Stimulated activated CD8-positive, alpha-beta memory T cell treated with anti-CD3 and anti-CD28 coated beads, Interleukin-7, amount 100 ng/mL, for 24 hours (primary cell): ENCODE data around the gene CCDC159.
"Not testable (repeated sequence)": the region's sequence is repeated elsewhere in the genome, so short reads cannot be mapped to it uniquely, and the experiment has no call there.

Experiments
- DNase-seq: peaks from one replicate; pipeline ENCODE4 v3.0.0-alpha.2; 2020; ENCODE audit warnings: low read depth

Gene CCDC159

GRCh38 chr19:11367528-11367927, 21.2 kb downstream of the CCDC159 start:
- no peak for DNase-seq

GRCh38 chr19:11370744-11371143, 24.4 kb downstream of the CCDC159 start:
- no peak for DNase-seq

- no peak for DNase-seq
Observed at GRCh38 chr19:11373166-11373884, 27.0 kb downstream of the CCDC159 start.

- no peak for DNase-seq
Observed at GRCh38 chr19:11373885-11374432, 27.6 kb downstream of the CCDC159 start.

- DNase-seq, result peak; percentile 92
Observed at GRCh38 chr19:11374433-11375142, 28.3 kb downstream of the CCDC159 start, which contains the start of gene SWSAP1. Gene SWSAP1, plus strand, starts transcription at chr19:11374666. Its CDS starts 15 bp downstream, at chr19:11374681.

- DNase-seq, result no peak
Observed at GRCh38 chr19:11375143-11375948, 29.0 kb downstream of the CCDC159 start.

- DNase-seq, result no peak
Observed at GRCh38 chr19:11377237-11377636, 30.9 kb downstream of the CCDC159 start.

- no peak for DNase-seq
Observed at GRCh38 chr19:11377756-11378155, 31.4 kb downstream of the CCDC159 start.

- DNase-seq, result no peak
Observed at GRCh38 chr19:11378319-11379189, 32.2 kb downstream of the CCDC159 start.

GRCh38 chr19:11379269-11379845, 33.0 kb downstream of the CCDC159 start:
- not testable (repeated sequence) for DNase-seq

- no peak for DNase-seq
Observed at GRCh38 chr19:11379857-11380350, 33.6 kb downstream of the CCDC159 start.

- peak; percentile 89 for DNase-seq
Observed at GRCh38 chr19:11380653-11381537, 34.6 kb downstream of the CCDC159 start.

GRCh38 chr19:11382898-11383705, 36.8 kb downstream of the CCDC159 start:
- no peak for DNase-seq

GRCh38 chr19:11383706-11384048, 37.4 kb downstream of the CCDC159 start:
- no peak for DNase-seq

- no peak for DNase-seq
Observed at GRCh38 chr19:11384778-11385129, 38.4 kb downstream of the CCDC159 start.

- DNase-seq, result no peak
Observed at GRCh38 chr19:11387162-11388034, 41.1 kb downstream of the CCDC159 start.

GRCh38 chr19:11390359-11390758, 44.0 kb downstream of the CCDC159 start:
- DNase-seq, result no peak
